HepG2 (cell line): ENCODE data around the gene NEDD4L. TPM values are rescaled to one million over a fixed set of nuclear protein-coding genes. Genes with fewer than 3 reads are reported as not detected.

Experiments
- ATAC-seq: fragments of 200-7000 bp; cut with Tn5 transposase; 3 replicates; pipeline ENCODE4 v1.9.1; 2020; ENCODE audit warnings: mild to moderate bottlenecking, moderate library complexity
- BruUV-seq: library from RNA; stranded (reverse); fragments of 400-500 nt; replicated peaks from 2 replicates; lab custom pipeline; 2021; lab: Mats Ljungman, UMichigan
- CTCF ChIA-PET: fragments of 300-600 bp; formaldehyde crosslinking; extraction: SDS; loops from one replicate; lab custom pipeline; 2021; ENCODE audit warnings: low total read pairs, inconsistent platforms, low intra/inter-chr PET ratio; lab: Yijun Ruan, JAX
- POLR2A ChIA-PET: fragments of 350-600 bp; sonication (Branson Sonifier 250); formaldehyde crosslinking; loops from one replicate; lab custom pipeline; 2020; ENCODE audit warnings: antibody characterized with exemption, inconsistent platforms; lab: Yijun Ruan, JAX
- DNase-seq: peaks from one replicate; pipeline ENCODE4 v3.0.0-alpha.2; 2015; ENCODE audit warnings: low spot score
- FAIRE-seq: peaks from 3 replicates; lab custom pipeline; 2011; peaks lifted over from hg19 to GRCh38; lab: Jason Lieb, UNC
- H2AFZ ChIP-seq: one replicate; pipeline ENCODE4 v1.6.1; 2011; ENCODE audit warnings: low read length, inconsistent platforms
- H3K27ac ChIP-seq: fragments of 300-600 bp; 3 replicates; pipeline ENCODE4 v1.8.0; 2011; ENCODE audit warnings: mixed run types, mild to moderate bottlenecking, mixed read lengths, low read length, inconsistent platforms; ENCODE audit not compliant: insufficient read depth; ENCODE audit errors: extremely low read length
- H3K27me3 ChIP-seq, 2 experiments: fragments of 200-600 bp in 1 of 2; 2 replicates in 1 of 2; 3 replicates in 1 of 2; pipeline versions ENCODE4 v1.6.0 to v1.8.0; 2011; ENCODE audit warnings: low read length in 2 of 2, mild to moderate bottlenecking in 2 of 2, moderate library complexity in 2 of 2, inconsistent platforms in 1 of 2; ENCODE audit not compliant: insufficient read depth in 2 of 2, control insufficient read depth in 1 of 2
- H3K36me3 ChIP-seq, 2 experiments: fragments of 200-600 bp in 1 of 2; replicated peaks in 1 of 2; 2 replicates in 1 of 2; 3 replicates in 1 of 2; pipeline versions ENCODE4 v1.5.1 to v1.8.0; 2011; ENCODE audit warnings: low read length in 2 of 2, inconsistent platforms in 1 of 2; ENCODE audit not compliant: insufficient read depth in 2 of 2, control insufficient read depth in 1 of 2
- H3K4me1 ChIP-seq: 2 replicates; pipeline ENCODE4 v1.5.1; 2012; ENCODE audit warnings: low read length, inconsistent platforms; ENCODE audit not compliant: insufficient read depth
- H3K4me2 ChIP-seq: 2 replicates; pipeline ENCODE4 v1.6.0; 2011; ENCODE audit warnings: low read depth, low read length, inconsistent platforms
- H3K4me3 ChIP-seq, 3 experiments: fragments of 200-600 bp in 1 of 3; sonication (generic), shearing (Covaris generic) in 1 of 3; replicated peaks in 1 of 3; 2 replicates each; pipeline ENCODE4 v1.5.1; 2011 to 2016; ENCODE audit warnings: low read length in 3 of 3, inconsistent platforms in 2 of 3, low read depth in 2 of 3, mild to moderate bottlenecking in 2 of 3, control low read depth in 1 of 3, mixed read lengths in 1 of 3; ENCODE audit not compliant: insufficient read depth in 1 of 3
- H3K79me2 ChIP-seq: one replicate; pipeline ENCODE4 v1.6.1; 2011; ENCODE audit warnings: low read length, inconsistent platforms; ENCODE audit not compliant: insufficient read depth
- H3K9ac ChIP-seq: 2 replicates; pipeline ENCODE4 v1.6.0; 2011; ENCODE audit warnings: mild to moderate bottlenecking, low read depth, low read length, inconsistent platforms; ENCODE audit not compliant: insufficient read depth
- H3K9me3 ChIP-seq: 2 replicates; pipeline ENCODE4 v1.5.1; 2012; ENCODE audit warnings: mild to moderate bottlenecking, low read length
- H4K20me1 ChIP-seq: 2 replicates; pipeline ENCODE4 v1.6.0; 2011; ENCODE audit warnings: inconsistent platforms, mild to moderate bottlenecking, low read length, moderate library complexity; ENCODE audit not compliant: insufficient read depth
- CHD2 ChIP-seq: IDR thresholded peaks from 2 replicates; pipeline ENCODE4 v1.6.1; 2011; ENCODE audit warnings: low read depth, low read length, improper control_type of control experiment
- HNF1B ChIP-seq: sonication (generic); formaldehyde crosslinking; IDR thresholded peaks from 2 replicates; pipeline ENCODE4 v1.5.1; 2020; ENCODE audit warnings: mild to moderate bottlenecking, moderate library complexity, missing genetic modification reagents
- PCBP2 ChIP-seq: fragments of 200-400 bp; formaldehyde crosslinking; optimal IDR thresholded peaks from 2 replicates; pipeline ENCODE3; 2018; ENCODE audit warnings: low read length, low read depth; ENCODE audit not compliant: poor library complexity, severe bottlenecking
- RNF219 ChIP-seq: sonication (generic); formaldehyde crosslinking; IDR thresholded peaks from 2 replicates; pipeline ENCODE4 v1.5.0; 2020; ENCODE audit warnings: mild to moderate bottlenecking, missing genetic modification reagents
- RXRA ChIP-seq: sonication (generic); formaldehyde crosslinking; IDR thresholded peaks from 2 replicates; pipeline ENCODE4 v1.5.1; 2020; ENCODE audit warnings: missing genetic modification reagents
- SOX6 ChIP-seq, 2 experiments: fragments of 450-650 bp in 1 of 2; sonication (generic) in 1 of 2; formaldehyde crosslinking in 1 of 2; IDR thresholded peaks; 2 replicates each; pipeline versions ENCODE4 v1.4.0 to v1.6.1; 2017 to 2020; ENCODE audit warnings: antibody characterized with exemption in 1 of 2, mild to moderate bottlenecking in 1 of 2, missing genetic modification reagents in 1 of 2
- ZNF234 ChIP-seq: sonication (generic); formaldehyde crosslinking; conservative IDR thresholded peaks from 2 replicates; pipeline ENCODE4 v1.5.1; 2020; ENCODE audit warnings: mild to moderate bottlenecking, missing genetic modification reagents
- WGBS: methylation state at CpG from one replicate; pipeline ENCODE4 v1.1.6; 2017; ENCODE audit warnings: low lambda C conversion rate; 5-methylcytosine and 5-hydroxymethylcytosine counted together
- in situ Hi-C: cut with HindIII; loops from 2 replicates; pipeline ENCODE4 v1.10.0; 2017; ENCODE audit warnings: low pct_unique_long_range_greater_than_20kb; ENCODE audit not compliant: extremely low pct_ligation_motif_present
- intact Hi-C: fragments of 100-400 bp; cut with micrococcal nuclease; formaldehyde crosslinking; loops from one replicate; pipeline ENCODE4 v1.10.0; 2022; ENCODE audit not compliant: unreplicated experiment
- polyA plus RNA-seq, 8 experiments: library from polyadenylated mRNA; depleted of rRNA in 3 of 8; stranded (reverse) in 7 of 8; unstranded in 1 of 8; fragments of >200 nt; fragmentation: Illumina TruSeq in 4 of 8; extraction: Trizol in 4 of 8; gene quantifications; 2 replicates each; pipeline versions ENCODE4 v1.2.1 to v1.2.3, GENCODE V29; 2011 to 2016; ENCODE audit warnings: low read depth in 4 of 8, missing spikeins in 1 of 8, mixed read lengths in 1 of 8; ENCODE audit not compliant: insufficient read depth in 1 of 8
- total RNA-seq, 5 experiments: library from RNA; depleted of rRNA; stranded (reverse); fragments of >200 nt; fragmentation: Illumina TruSeq; extraction: Trizol; gene quantifications; 2 replicates each; pipeline ENCODE4 v1.2.3, GENCODE V29; 2016; ENCODE audit warnings: low read depth in 1 of 5
- TF ChIP-seq, protein P1 (sequence below): sonication (generic); formaldehyde crosslinking; IDR thresholded peaks from 2 replicates; pipeline ENCODE4 v1.4.0; 2020; ENCODE audit warnings: missing genetic modification reagents, mild to moderate bottlenecking, borderline replicate concordance

The NEDD4L gene
- total and polyA plus RNA-seq, 2 of the 13 experiments (the other 11 are each of a cell fraction or from before 2014, with no cell fraction given) = 168 to 390 TPM

DNA sequence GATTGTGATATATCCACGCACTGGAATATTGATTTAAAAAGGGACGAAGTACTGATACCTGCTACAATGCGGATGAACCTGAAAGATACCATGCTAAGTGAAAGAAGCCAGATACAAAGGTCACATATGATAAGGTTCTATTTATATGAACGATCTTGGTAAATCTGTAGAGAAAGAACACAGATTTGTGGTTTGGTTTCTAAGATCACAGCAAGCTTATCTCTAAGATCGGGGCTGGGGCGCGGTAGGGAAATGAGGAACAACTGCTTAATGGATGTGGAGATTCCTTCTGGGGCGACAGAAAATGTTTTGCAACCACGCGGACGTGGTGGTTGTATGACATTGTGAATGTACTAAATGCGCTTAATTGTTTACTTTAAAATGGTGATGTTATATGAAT, 60.1 kb downstream of the NEDD4L start:
- TF ChIP-seq ZNF234 (CRISPR knock-in tag) (no peak), CHD2 (no peak), HNF1B (no peak), RNF219 (CRISPR knock-in tag) (no peak), PCBP2 (no peak), RXRA (CRISPR knock-in tag) (no peak), SOX6 (IDR thresholded peaks at IDR 0.05) (no peak), SOX6 (CRISPR knock-in tag; IDR thresholded peaks at IDR 0.05) (no peak)
- TF ChIP-seq, protein P1, sequence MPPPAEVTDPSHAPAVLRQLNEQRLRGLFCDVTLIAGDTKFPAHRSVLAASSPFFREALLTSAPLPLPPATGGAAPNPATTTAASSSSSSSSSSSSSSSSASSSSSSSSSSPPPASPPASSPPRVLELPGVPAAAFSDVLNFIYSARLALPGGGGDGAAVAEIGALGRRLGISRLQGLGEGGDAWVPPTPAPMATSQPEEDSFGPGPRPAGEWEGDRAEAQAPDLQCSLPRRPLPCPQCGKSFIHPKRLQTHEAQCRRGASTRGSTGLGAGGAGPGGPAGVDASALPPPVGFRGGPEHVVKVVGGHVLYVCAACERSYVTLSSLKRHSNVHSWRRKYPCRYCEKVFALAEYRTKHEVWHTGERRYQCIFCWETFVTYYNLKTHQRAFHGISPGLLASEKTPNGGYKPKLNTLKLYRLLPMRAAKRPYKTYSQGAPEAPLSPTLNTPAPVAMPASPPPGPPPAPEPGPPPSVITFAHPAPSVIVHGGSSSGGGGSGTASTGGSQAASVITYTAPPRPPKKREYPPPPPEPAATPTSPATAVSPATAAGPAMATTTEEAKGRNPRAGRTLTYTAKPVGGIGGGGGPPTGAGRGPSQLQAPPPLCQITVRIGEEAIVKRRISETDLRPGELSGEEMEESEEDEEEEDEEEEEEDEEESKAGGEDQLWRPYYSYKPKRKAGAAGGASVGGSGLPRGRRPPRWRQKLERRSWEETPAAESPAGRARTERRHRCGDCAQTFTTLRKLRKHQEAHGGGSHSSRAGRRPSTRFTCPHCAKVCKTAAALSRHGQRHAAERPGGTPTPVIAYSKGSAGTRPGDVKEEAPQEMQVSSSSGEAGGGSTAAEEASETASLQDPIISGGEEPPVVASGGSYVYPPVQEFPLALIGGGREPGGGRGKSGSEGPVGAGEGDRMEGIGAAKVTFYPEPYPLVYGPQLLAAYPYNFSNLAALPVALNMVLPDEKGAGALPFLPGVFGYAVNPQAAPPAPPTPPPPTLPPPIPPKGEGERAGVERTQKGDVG (CRISPR knock-in tag) = no peak
- TF ChIP-seq, all 625 proteins: peak for 0
- H3K79me2 ChIP-seq = peaks cover 34% of the 10 kb centered on the region
- H3K27ac ChIP-seq = no peak overlapping the region
- H3K27me3 ChIP-seq = no peaks in the 10 kb centered on the region
- no peak overlapping the region for H3K4me3 ChIP-seq
- peaks cover 40% of the 10 kb centered on the region for H3K4me1 ChIP-seq
- ATAC-seq (no peak), FAIRE-seq (no peak), DNase-seq (no peak)
- no peaks in the 10 kb centered on the region for H3K36me3 ChIP-seq
- no peak overlapping the region for H3K4me2 ChIP-seq
- POLR2A ChIA-PET = no interaction called here
- H2AFZ ChIP-seq = no peak overlapping the region
- CTCF ChIA-PET = no interaction called here
- intact Hi-C loops (no loop called here), in situ Hi-C loops (loop anchor here (25.0 kb wide), 1 partner anchor 217 kb away; no protein-coding TSS in a partner anchor)
- BruUV-seq = no TSS peak
- H4K20me1 ChIP-seq = peaks cover 5% of the 10 kb centered on the region; the same call in 1 of the 2 replicates
- no peaks in the 10 kb centered on the region for H3K9me3 ChIP-seq
- no peak overlapping the region for H3K9ac ChIP-seq
- WGBS = 85% methylated on average over 12 of the region's 12 CpGs
